D721Med (cell line): ENCODE measurements around the gene DYRK1B.
"Not testable (repeated sequence)": the region's sequence is repeated elsewhere in the genome, so short reads cannot be mapped to it uniquely, and the experiment has no call there.

ENCODE experiments used
- DNase-seq: peaks from one replicate; pipeline ENCODE4 v3.0.0; 2011; ENCODE audit warnings: low spot score; ENCODE audit not compliant: insufficient read length
- FAIRE-seq: peaks from 2 replicates; lab custom pipeline; 2011; peaks lifted over from hg19 to GRCh38; lab: Jason Lieb, UNC
- CTCF ChIP-seq: IDR thresholded peaks from 2 replicates; pipeline ENCODE4 v1.5.1; 2012; ENCODE audit warnings: mild to moderate bottlenecking, control low read depth; ENCODE audit not compliant: insufficient read depth; ENCODE audit errors: missing control alignments

The DYRK1B gene

GRCh38 chr19:39809368-39809767, 24.6 kb downstream of the DYRK1B start:
- no peak for DNase-seq
- no peak for FAIRE-seq
- TF ChIP-seq CTCF: no peak

- FAIRE-seq, DNase-seq: not testable (repeated sequence)
Observed at GRCh38 chr19:39808688-39809087, 25.3 kb downstream of the DYRK1B start.

- FAIRE-seq (no peak), DNase-seq (no peak)
- no peak for TF ChIP-seq CTCF
Observed at GRCh38 chr19:39807846-39808364, 26.1 kb downstream of the DYRK1B start.

GRCh38 chr19:39805104-39805503, 28.9 kb downstream of the DYRK1B start:
- no peak for TF ChIP-seq CTCF
- no peak for DNase-seq
- FAIRE-seq: no peak

GRCh38 chr19:39802958-39803357, 31.0 kb downstream of the DYRK1B start:
- no peak for TF ChIP-seq CTCF
- DNase-seq (no peak), FAIRE-seq (no peak)

- no peak for TF ChIP-seq CTCF
- FAIRE-seq (no peak), DNase-seq (no peak)
Observed at GRCh38 chr19:39797083-39797482, 36.9 kb downstream of the DYRK1B start.

GRCh38 chr19:39796000-39796498, 37.9 kb downstream of the DYRK1B start:
- DNase-seq (no peak), FAIRE-seq (no peak)
- TF ChIP-seq CTCF: no peak

GRCh38 chr19:39795001-39795400, 39.0 kb downstream of the DYRK1B start:
- DNase-seq (no peak), FAIRE-seq (no peak)
- TF ChIP-seq CTCF: no peak
